ENCODE results near the gene KIAA1586. TPM values are rescaled to one million over a fixed set of nuclear protein-coding genes. Genes with fewer than 3 reads are reported as not detected.
"Not testable (repeated sequence)": the region's sequence is repeated elsewhere in the genome, so short reads cannot be mapped to it uniquely, and the experiment has no call there.

Gene KIAA1586
- total RNA-seq, 1 experiment from 2014 or later: 8.6 TPM

GRCh38 chr6:57038906-57039305, 7.6 kb upstream of the KIAA1586 start:
- CTCF ChIA-PET: no interaction called here
- H3K4me3 ChIP-seq: no peak overlapping the region
- intact Hi-C loops (cut with micrococcal nuclease; ENCODE audit: unreplicated experiment): no loop called here
- H3K4me1 ChIP-seq (replicated peaks; ENCODE audit: insufficient read depth): no peaks in the 10 kb centered on the region
- no peaks in the 10 kb centered on the region for H3K9me2 ChIP-seq (ENCODE audit: insufficient read depth)
- H3F3A ChIP-seq (ENCODE audit: insufficient read depth, low read depth): no peaks in the 10 kb centered on the region
- H3K79me2 ChIP-seq (ENCODE audit: low read depth): no peaks in the 10 kb centered on the region
- H3K9me3 ChIP-seq (ENCODE audit: insufficient read depth, low read depth): no peaks in the 10 kb centered on the region
- no peak overlapping the region for H3K4me2 ChIP-seq
- POLR2A ChIA-PET (ENCODE audit: unreplicated experiment): no interaction called here
- H4K20me1 ChIP-seq (ENCODE audit: insufficient read depth): no peaks in the 10 kb centered on the region
- H3K36me3 ChIP-seq (ENCODE audit: low read depth): no peaks in the 10 kb centered on the region
- TF ChIP-seq EZH2 (IDR thresholded peaks at IDR 0.05; ENCODE audit: low read depth) (no peak), CTCF (conservative IDR thresholded peaks at IDR 0.05) (no peak)
- no TSS peak for BruUV-seq (replicated peaks)
- DNase-seq: no peak
- no peak overlapping the region for H3K27ac ChIP-seq
- H3K27me3 ChIP-seq (ENCODE audit: insufficient read depth, low read depth): no peaks in the 10 kb centered on the region
- no peak overlapping the region for H2AFZ ChIP-seq

DNA sequence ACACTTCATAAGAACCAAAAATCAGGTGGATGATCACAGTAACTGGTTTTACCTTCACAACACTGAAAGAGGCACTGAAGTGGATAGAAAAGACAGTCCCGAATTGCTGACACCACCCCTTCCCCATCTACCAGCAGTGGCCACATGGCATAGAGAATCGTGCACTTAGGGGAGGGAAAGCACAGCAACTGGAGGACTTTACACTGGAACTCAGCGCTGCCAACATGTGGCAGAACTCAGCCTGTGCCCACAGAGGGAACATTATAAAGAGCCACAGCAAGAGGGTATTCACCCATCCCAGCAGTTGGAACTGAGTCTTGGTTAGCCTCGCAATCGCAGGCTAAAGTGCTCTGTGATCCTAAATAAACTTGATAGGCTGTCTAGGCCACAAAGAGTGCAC, 6.5 kb upstream of the KIAA1586 start:
- TF ChIP-seq CTCF (conservative IDR thresholded peaks at IDR 0.05): no peak
- TF ChIP-seq EZH2 (IDR thresholded peaks at IDR 0.05; ENCODE audit: low read depth): no peak
- Histone ChIP-seq H3K9me3 (ENCODE audit: insufficient read depth, low read depth) (no peaks in the 10 kb centered on the region), H3K4me2 (no peak overlapping the region), H3F3A (ENCODE audit: insufficient read depth, low read depth) (no peaks in the 10 kb centered on the region), H3K27me3 (ENCODE audit: insufficient read depth, low read depth) (no peaks in the 10 kb centered on the region), H4K20me1 (ENCODE audit: insufficient read depth) (no peaks in the 10 kb centered on the region), H3K4me1 (replicated peaks; ENCODE audit: insufficient read depth) (no peaks in the 10 kb centered on the region), H3K4me3 (no peak overlapping the region), H3K79me2 (ENCODE audit: low read depth) (no peaks in the 10 kb centered on the region), H3K9me2 (ENCODE audit: insufficient read depth) (no peaks in the 10 kb centered on the region), H2AFZ (peak overlapping the region; percentile 62; the same call in 1 of the 2 replicates), H3K27ac (no peak overlapping the region), H3K36me3 (ENCODE audit: low read depth) (no peaks in the 10 kb centered on the region)
- no TSS peak for BruUV-seq (replicated peaks)
- intact Hi-C loops (cut with micrococcal nuclease; ENCODE audit: unreplicated experiment): no loop called here
- POLR2A ChIA-PET (ENCODE audit: unreplicated experiment): no interaction called here
- CTCF ChIA-PET: no interaction called here
- DNase-seq: no peak

- H3K4me2 ChIP-seq; BruUV-seq (replicated peaks); H3F3A ChIP-seq (ENCODE audit: insufficient read depth, low read depth); H3K9me3 ChIP-seq (ENCODE audit: insufficient read depth, low read depth); intact Hi-C loops (cut with micrococcal nuclease; ENCODE audit: unreplicated experiment); H3K27me3 ChIP-seq (ENCODE audit: insufficient read depth, low read depth); H3K9me2 ChIP-seq (ENCODE audit: insufficient read depth); H4K20me1 ChIP-seq (ENCODE audit: insufficient read depth); DNase-seq; H3K4me3 ChIP-seq; H3K27ac ChIP-seq; H3K4me1 ChIP-seq (replicated peaks; ENCODE audit: insufficient read depth); CTCF ChIA-PET; H2AFZ ChIP-seq; POLR2A ChIA-PET (ENCODE audit: unreplicated experiment); H3K36me3 ChIP-seq (ENCODE audit: low read depth): not testable (repeated sequence)
- H3K79me2 ChIP-seq (ENCODE audit: low read depth): peaks cover 12% of the 10 kb centered on the region
Measured at GRCh38 chr6:57044061-57044460, 2.4 kb upstream of the KIAA1586 start.

DNA sequence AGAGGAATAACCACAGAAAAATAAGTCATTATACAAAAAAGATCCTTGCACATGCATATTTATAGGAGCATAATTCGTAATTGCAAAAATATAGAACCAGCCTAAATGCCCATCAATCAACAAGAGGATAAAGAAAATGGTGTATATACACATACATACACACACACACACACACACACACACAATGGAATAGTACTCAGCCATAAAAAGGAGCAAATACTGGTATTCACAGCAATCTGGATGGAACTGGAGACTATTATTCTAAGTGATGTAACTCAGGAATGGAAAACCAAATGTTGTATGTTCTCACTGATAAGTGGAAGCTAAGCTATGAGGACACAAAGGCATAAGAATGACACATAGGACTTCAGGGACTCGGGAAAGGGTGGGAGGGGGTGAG, 1.9 kb upstream of the KIAA1586 start:
- no peak for DNase-seq
- H3K9me3 ChIP-seq (ENCODE audit: insufficient read depth, low read depth): no peaks in the 10 kb centered on the region
- no peaks in the 10 kb centered on the region for H3K9me2 ChIP-seq (ENCODE audit: insufficient read depth)
- H2AFZ ChIP-seq: no peak overlapping the region
- no TSS peak for BruUV-seq (replicated peaks)
- no peak overlapping the region for H3K4me3 ChIP-seq
- H3K79me2 ChIP-seq (ENCODE audit: low read depth): peaks cover 16% of the 10 kb centered on the region
- peaks cover 6% of the 10 kb centered on the region; the same call in 1 of the 2 replicates for H3K4me1 ChIP-seq (replicated peaks; ENCODE audit: insufficient read depth)
- 0 out of 2 replicates have a peak, but pooled peaks cover 5% of the 10 kb centered on the region for H3K36me3 ChIP-seq (ENCODE audit: low read depth)
- TF ChIP-seq CTCF (conservative IDR thresholded peaks at IDR 0.05): no peak
- no peak for TF ChIP-seq EZH2 (IDR thresholded peaks at IDR 0.05; ENCODE audit: low read depth)
- H4K20me1 ChIP-seq (ENCODE audit: insufficient read depth): no peaks in the 10 kb centered on the region
- CTCF ChIA-PET: no interaction called here
- no peaks in the 10 kb centered on the region for H3F3A ChIP-seq (ENCODE audit: insufficient read depth, low read depth)
- H3K4me2 ChIP-seq: no peak overlapping the region
- no peak overlapping the region for H3K27ac ChIP-seq
- no peaks in the 10 kb centered on the region for H3K27me3 ChIP-seq (ENCODE audit: insufficient read depth, low read depth)
- POLR2A ChIA-PET (ENCODE audit: unreplicated experiment): no interaction called here
- intact Hi-C loops (cut with micrococcal nuclease; ENCODE audit: unreplicated experiment): no loop called here

- DNase-seq; H3K27me3 ChIP-seq (ENCODE audit: insufficient read depth, low read depth); H3K9me2 ChIP-seq (ENCODE audit: insufficient read depth); H3F3A ChIP-seq (ENCODE audit: insufficient read depth, low read depth); CTCF ChIA-PET; H3K4me1 ChIP-seq (replicated peaks; ENCODE audit: insufficient read depth); H3K9me3 ChIP-seq (ENCODE audit: insufficient read depth, low read depth); POLR2A ChIA-PET (ENCODE audit: unreplicated experiment); intact Hi-C loops (cut with micrococcal nuclease; ENCODE audit: unreplicated experiment); H3K27ac ChIP-seq; H3K4me2 ChIP-seq; H3K4me3 ChIP-seq; BruUV-seq (replicated peaks); H4K20me1 ChIP-seq (ENCODE audit: insufficient read depth); H2AFZ ChIP-seq: not testable (repeated sequence)
- Histone ChIP-seq H3K79me2 (ENCODE audit: low read depth) (peaks cover 22% of the 10 kb centered on the region), H3K36me3 (ENCODE audit: low read depth) (0 out of 2 replicates have a peak, but pooled peaks cover 14% of the 10 kb centered on the region)
Measured at GRCh38 chr6:57047257-57047585, 728 bp downstream of the KIAA1586 start.
